Measurements from ENCODE around the gene C4A.
"Not testable (repeated sequence)": the region's sequence is repeated elsewhere in the genome, so short reads cannot be mapped to it uniquely, and the experiment has no call there.

C4A gene

GRCh38 chr6:31981744-31982143, at the start of gene C4A:
C4A (plus strand) TSS chr6:31982057; CDS start chr6:31982108, 51 bp downstream.
- in situ Hi-C loops (cut with MboI; ENCODE audit: low sequenced_read_pairs): not testable (repeated sequence)

GRCh38 chr6:31932137-31932536, 49.7 kb upstream of the C4A start:
- in situ Hi-C loops (cut with MboI; ENCODE audit: low sequenced_read_pairs): not testable (repeated sequence)

GRCh38 chr6:31933537-31933936, 48.3 kb upstream of the C4A start:
- in situ Hi-C loops (cut with MboI; ENCODE audit: low sequenced_read_pairs): no loop called here

GRCh38 chr6:31935021-31935420, 46.8 kb upstream of the C4A start:
- in situ Hi-C loops (cut with MboI; ENCODE audit: low sequenced_read_pairs): no loop called here

- in situ Hi-C loops (cut with MboI; ENCODE audit: low sequenced_read_pairs): no loop called here
These were observed 46.0 kb upstream of the C4A start for GRCh38 chr6:31935823-31936222.

GRCh38 chr6:31940256-31940664, 41.6 kb upstream of the C4A start:
- in situ Hi-C loops (cut with MboI; ENCODE audit: low sequenced_read_pairs): no loop called here

GRCh38 chr6:31943742-31944141, 38.1 kb upstream of the C4A start:
- in situ Hi-C loops (cut with MboI; ENCODE audit: low sequenced_read_pairs): no loop called here

GRCh38 chr6:31945154-31945506, 36.7 kb upstream of the C4A start:
- in situ Hi-C loops (cut with MboI; ENCODE audit: low sequenced_read_pairs): no loop called here

GRCh38 chr6:31945507-31946369, 36.1 kb upstream of the C4A start, which contains the start of gene CFB:
CFB (plus strand) TSS chr6:31946095; CDS start chr6:31946222, 127 bp downstream.
- in situ Hi-C loops (cut with MboI; ENCODE audit: low sequenced_read_pairs): no loop called here

- in situ Hi-C loops (cut with MboI; ENCODE audit: low sequenced_read_pairs): no loop called here
These were observed 35.4 kb upstream of the C4A start for GRCh38 chr6:31946370-31946885.

- in situ Hi-C loops (cut with MboI; ENCODE audit: low sequenced_read_pairs): no loop called here
These were observed 34.7 kb upstream of the C4A start for GRCh38 chr6:31947070-31947675.

- in situ Hi-C loops (cut with MboI; ENCODE audit: low sequenced_read_pairs): no loop called here
These were observed 34.0 kb upstream of the C4A start for GRCh38 chr6:31947864-31948263.

GRCh38 chr6:31948306-31948705, 33.6 kb upstream of the C4A start:
- in situ Hi-C loops (cut with MboI; ENCODE audit: low sequenced_read_pairs): no loop called here

- in situ Hi-C loops (cut with MboI; ENCODE audit: low sequenced_read_pairs): no loop called here
These were observed 33.0 kb upstream of the C4A start for GRCh38 chr6:31948753-31949413.

- in situ Hi-C loops (cut with MboI; ENCODE audit: low sequenced_read_pairs): no loop called here
These were observed 31.8 kb upstream of the C4A start for GRCh38 chr6:31949926-31950548.

GRCh38 chr6:31952140-31952805, 29.6 kb upstream of the C4A start:
- in situ Hi-C loops (cut with MboI; ENCODE audit: low sequenced_read_pairs): no loop called here

- in situ Hi-C loops (cut with MboI; ENCODE audit: low sequenced_read_pairs): no loop called here
These were observed 29.0 kb upstream of the C4A start for GRCh38 chr6:31952890-31953289.

- in situ Hi-C loops (cut with MboI; ENCODE audit: low sequenced_read_pairs): no loop called here
These were observed 27.3 kb upstream of the C4A start for GRCh38 chr6:31954511-31954910.

- in situ Hi-C loops (cut with MboI; ENCODE audit: low sequenced_read_pairs): no loop called here
These were observed 25.1 kb upstream of the C4A start for GRCh38 chr6:31956796-31957195.

- in situ Hi-C loops (cut with MboI; ENCODE audit: low sequenced_read_pairs): no loop called here
These were observed 23.5 kb upstream of the C4A start for GRCh38 chr6:31958412-31958740.
